Keratinocyte (primary cell): ENCODE data around the gene NUMB. TPM values are rescaled to one million over a fixed set of nuclear protein-coding genes. Genes with fewer than 3 reads are reported as not detected.

Experiments
- DNase-seq: peaks from one replicate; pipeline ENCODE4 v3.0.0-alpha.2; 2011; ENCODE audit warnings: low read depth, missing footprints, low spot score
- FAIRE-seq: peaks from 2 replicates; lab custom pipeline; 2011; peaks lifted over from hg19 to GRCh38; lab: Jason Lieb, UNC
- H2AFZ ChIP-seq: 2 replicates; pipeline ENCODE4 v1.6.0; 2012; ENCODE audit warnings: low read length, control low read depth, inconsistent platforms; ENCODE audit not compliant: control insufficient read depth
- H3K27ac ChIP-seq: 2 replicates; pipeline ENCODE4 v1.5.1; 2011; ENCODE audit warnings: low read length; ENCODE audit not compliant: control insufficient read depth, insufficient read depth
- H3K27me3 ChIP-seq: 3 replicates; pipeline ENCODE4 v1.6.0; 2011; ENCODE audit warnings: low read length; ENCODE audit not compliant: control insufficient read depth, insufficient read depth; ENCODE audit errors: extremely low read depth
- H3K36me3 ChIP-seq, 2 experiments: 2 replicates in 1 of 2; 3 replicates in 1 of 2; pipeline ENCODE4 v1.5.1; 2011; ENCODE audit warnings: low read length in 2 of 2, mild to moderate bottlenecking in 1 of 2; ENCODE audit not compliant: control insufficient read depth in 2 of 2, insufficient read depth in 2 of 2; ENCODE audit errors: extremely low read depth in 1 of 2
- H3K4me1 ChIP-seq: 3 replicates; pipeline ENCODE4 v1.5.1; 2011; ENCODE audit warnings: low read length; ENCODE audit not compliant: control insufficient read depth, insufficient read depth; ENCODE audit errors: extremely low read depth
- H3K4me2 ChIP-seq: 3 replicates; pipeline ENCODE4 v1.6.0; 2011; ENCODE audit warnings: low read depth, low read length; ENCODE audit not compliant: control insufficient read depth, insufficient read depth; ENCODE audit errors: extremely low read depth
- H3K4me3 ChIP-seq, 3 experiments: fragments of 200-600 bp in 1 of 3; sonication (generic) in 1 of 3; 2 replicates in 2 of 3; 3 replicates in 1 of 3; pipeline ENCODE4 v1.5.1; 2011 to 2016; ENCODE audit warnings: low read length in 3 of 3, mild to moderate bottlenecking in 3 of 3, control low read depth in 2 of 3, inconsistent platforms in 1 of 3, low read depth in 1 of 3, mixed read lengths in 1 of 3, mixed run types in 1 of 3, moderate library complexity in 1 of 3; ENCODE audit not compliant: control insufficient read depth in 2 of 3, insufficient read depth in 2 of 3; ENCODE audit errors: extremely low read depth in 1 of 3
- H3K79me2 ChIP-seq: 2 replicates; pipeline ENCODE4 v1.6.0; 2012; ENCODE audit warnings: low read length; ENCODE audit not compliant: control insufficient read depth, insufficient read depth
- H3K9ac ChIP-seq: 3 replicates; pipeline ENCODE4 v1.6.0; 2011; ENCODE audit warnings: low read length; ENCODE audit not compliant: control insufficient read depth, insufficient read depth; ENCODE audit errors: extremely low read depth
- H3K9me1 ChIP-seq: 3 replicates; pipeline ENCODE4 v1.6.0; 2011; ENCODE audit warnings: low read length; ENCODE audit not compliant: control insufficient read depth, insufficient read depth; ENCODE audit errors: extremely low read depth
- H3K9me3 ChIP-seq: 2 replicates; pipeline ENCODE4 v1.5.1; 2012; ENCODE audit warnings: low read depth, low read length; ENCODE audit not compliant: control insufficient read depth
- H4K20me1 ChIP-seq: 3 replicates; pipeline ENCODE4 v1.6.0; 2011; ENCODE audit warnings: low read length; ENCODE audit not compliant: control insufficient read depth, insufficient read depth; ENCODE audit errors: extremely low read depth
- EZH2 ChIP-seq: IDR thresholded peaks from one replicate; pipeline ENCODE4 v1.6.1; 2012; ENCODE audit warnings: inconsistent platforms, mild to moderate bottlenecking, low read length, moderate library complexity
- dilution Hi-C: fragments of 300-500 bp; cut with MboI; formaldehyde crosslinking; loops from one replicate; pipeline ENCODE4 v1.7.0; 2020; ENCODE audit warnings: low sequenced_read_pairs; ENCODE audit not compliant: extremely low pct_ligation_motif_present
- polyA plus RNA-seq, 5 experiments: library from polyadenylated mRNA; depleted of rRNA in 3 of 5; stranded (reverse) in 3 of 5; stranded (forward) in 1 of 5; unstranded in 1 of 5; fragments of >200 nt; gene quantifications; 1 replicate in 1 of 5; 2 replicates in 3 of 5; 3 replicates in 1 of 5; pipeline versions ENCODE4 v1.2.1 to v1.2.3, GENCODE V29; 2011 to 2012; ENCODE audit warnings: missing spikeins in 2 of 5, low read depth in 1 of 5, low replicate concordance in 1 of 5
- TF ChIP-seq, protein P1 (sequence below), 3 experiments: IDR thresholded peaks in 1 of 3; conservative IDR thresholded peaks in 1 of 3; optimal IDR thresholded peaks in 1 of 3; 2 replicates in 2 of 3; 3 replicates in 1 of 3; pipeline versions ENCODE3 to v1.5.1; 2011; ENCODE audit warnings: low read length in 3 of 3, mild to moderate bottlenecking in 3 of 3, moderate library complexity in 2 of 3, control low read depth in 1 of 3, inconsistent platforms in 1 of 3; ENCODE audit not compliant: insufficient read depth in 2 of 3; ENCODE audit errors: extremely low read depth in 1 of 3

NUMB gene
- polyA plus RNA-seq, 1 donor (not counting 4 experiments of a cell fraction or from before 2014, with no cell fraction given) = 110 TPM

- dilution Hi-C loops = no loop called here
- H3K9me3 ChIP-seq = no peaks in the 10 kb centered on the region
- TF ChIP-seq EZH2 = no peak
- TF ChIP-seq, protein P1, sequence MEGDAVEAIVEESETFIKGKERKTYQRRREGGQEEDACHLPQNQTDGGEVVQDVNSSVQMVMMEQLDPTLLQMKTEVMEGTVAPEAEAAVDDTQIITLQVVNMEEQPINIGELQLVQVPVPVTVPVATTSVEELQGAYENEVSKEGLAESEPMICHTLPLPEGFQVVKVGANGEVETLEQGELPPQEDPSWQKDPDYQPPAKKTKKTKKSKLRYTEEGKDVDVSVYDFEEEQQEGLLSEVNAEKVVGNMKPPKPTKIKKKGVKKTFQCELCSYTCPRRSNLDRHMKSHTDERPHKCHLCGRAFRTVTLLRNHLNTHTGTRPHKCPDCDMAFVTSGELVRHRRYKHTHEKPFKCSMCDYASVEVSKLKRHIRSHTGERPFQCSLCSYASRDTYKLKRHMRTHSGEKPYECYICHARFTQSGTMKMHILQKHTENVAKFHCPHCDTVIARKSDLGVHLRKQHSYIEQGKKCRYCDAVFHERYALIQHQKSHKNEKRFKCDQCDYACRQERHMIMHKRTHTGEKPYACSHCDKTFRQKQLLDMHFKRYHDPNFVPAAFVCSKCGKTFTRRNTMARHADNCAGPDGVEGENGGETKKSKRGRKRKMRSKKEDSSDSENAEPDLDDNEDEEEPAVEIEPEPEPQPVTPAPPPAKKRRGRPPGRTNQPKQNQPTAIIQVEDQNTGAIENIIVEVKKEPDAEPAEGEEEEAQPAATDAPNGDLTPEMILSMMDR (optimal IDR thresholded peaks at IDR 0.05 in 1 of 3, IDR thresholded peaks at IDR 0.05 in 1 of 3, conservative IDR thresholded peaks at IDR 0.05 in 1 of 3; ENCODE audit: extremely low read depth in 1 of 3, insufficient read depth in 2 of 3, low read length in 3 of 3) = no peak
- no peaks in the 10 kb centered on the region for H3K9me1 ChIP-seq
- FAIRE-seq (no peak), DNase-seq (no peak)
- H3K9ac ChIP-seq = no peak overlapping the region
- H3K27me3 ChIP-seq = no peaks in the 10 kb centered on the region
- H3K4me3 ChIP-seq = no peak overlapping the region
- no peak overlapping the region for H3K4me2 ChIP-seq
- no peak overlapping the region for H3K27ac ChIP-seq
- H2AFZ ChIP-seq = no peak overlapping the region
- H3K79me2 ChIP-seq = no peaks in the 10 kb centered on the region
- H3K4me1 ChIP-seq = no peaks in the 10 kb centered on the region
- no peaks in the 10 kb centered on the region for H3K36me3 ChIP-seq
- H4K20me1 ChIP-seq = no peaks in the 10 kb centered on the region
These were observed 43.8 kb upstream of the NUMB start for GRCh38 chr14:73502017-73502619.

- H3K4me2 ChIP-seq = no peak overlapping the region
- no peaks in the 10 kb centered on the region for H3K36me3 ChIP-seq
- no peaks in the 10 kb centered on the region for H4K20me1 ChIP-seq
- no peak overlapping the region for H3K4me3 ChIP-seq
- no peak overlapping the region for H3K27ac ChIP-seq
- no peak for TF ChIP-seq EZH2
- TF ChIP-seq, protein P1 (optimal IDR thresholded peaks at IDR 0.05 in 1 of 3, IDR thresholded peaks at IDR 0.05 in 1 of 3, conservative IDR thresholded peaks at IDR 0.05 in 1 of 3; ENCODE audit: extremely low read depth in 1 of 3, insufficient read depth in 2 of 3, low read length in 3 of 3) = peak in 1 of 3 experiments; percentile 29
- no peaks in the 10 kb centered on the region for H3K79me2 ChIP-seq
- no peak overlapping the region for H3K9ac ChIP-seq
- H3K9me1 ChIP-seq = no peaks in the 10 kb centered on the region
- no peaks in the 10 kb centered on the region for H3K27me3 ChIP-seq
- no peak for FAIRE-seq
- dilution Hi-C loops = no loop called here
- H2AFZ ChIP-seq = no peak overlapping the region
- H3K4me1 ChIP-seq = no peaks in the 10 kb centered on the region
- no peak for DNase-seq
- H3K9me3 ChIP-seq = no peaks in the 10 kb centered on the region
These were observed 42.0 kb upstream of the NUMB start for GRCh38 chr14:73500360-73500759.
